HL-60 (cell line): ENCODE results near the gene CCL19.

Experiments used
- DNase-seq, 2 experiments: peaks; one replicate each; pipeline ENCODE4 v3.0.0-alpha.2; 2010 to 2020; ENCODE audit warnings: low read depth in 1 of 2, low spot score in 1 of 2
- H3K27ac ChIP-seq: fragments of 250-450 bp; sonication (Bioruptor Pico); replicated peaks from 2 replicates; pipeline ENCODE4 v1.5.1; 2020; ENCODE audit warnings: mild to moderate bottlenecking, moderate library complexity
- H3K27me3 ChIP-seq: fragments of 250-450 bp; sonication (Bioruptor Pico); 2 replicates; pipeline ENCODE4 v1.5.1; 2021; ENCODE audit warnings: mild to moderate bottlenecking, moderate library complexity; ENCODE audit not compliant: insufficient read depth, poor library complexity, severe bottlenecking
- H3K4me3 ChIP-seq: replicated peaks from 2 replicates; pipeline ENCODE4 v1.5.1; 2011; ENCODE audit warnings: mild to moderate bottlenecking, control low read depth, low read length; ENCODE audit not compliant: insufficient read depth
- GABPA ChIP-seq: IDR thresholded peaks from 2 replicates; pipeline ENCODE4 v1.6.1; 2012; ENCODE audit warnings: low read depth
- POLR2AphosphoS5 ChIP-seq: IDR thresholded peaks from 2 replicates; pipeline ENCODE4 v1.6.1; 2012; ENCODE audit warnings: low read depth
- SPI1 ChIP-seq: IDR thresholded peaks from 2 replicates; pipeline ENCODE4 v1.6.1; 2012; ENCODE audit warnings: low read depth, mild to moderate bottlenecking, borderline replicate concordance
- TF ChIP-seq, protein P1 (sequence below): IDR thresholded peaks from 2 replicates; pipeline ENCODE4 v1.6.1; 2012; ENCODE audit warnings: low read depth; ENCODE audit not compliant: insufficient replicate concordance
- TF ChIP-seq, protein P2 (sequence below): IDR thresholded peaks from one replicate; pipeline ENCODE4 v1.5.1; 2011; ENCODE audit warnings: low read length, control low read depth, inconsistent platforms; ENCODE audit not compliant: insufficient read depth

CCL19 gene

GRCh38 chr9:34687276-34688030 lies 3.6 kb downstream of the CCL19 start:
- H3K27ac ChIP-seq, result no peak overlapping the region
- no peak overlapping the region for H3K4me3 ChIP-seq
- TF ChIP-seq, protein P1, sequence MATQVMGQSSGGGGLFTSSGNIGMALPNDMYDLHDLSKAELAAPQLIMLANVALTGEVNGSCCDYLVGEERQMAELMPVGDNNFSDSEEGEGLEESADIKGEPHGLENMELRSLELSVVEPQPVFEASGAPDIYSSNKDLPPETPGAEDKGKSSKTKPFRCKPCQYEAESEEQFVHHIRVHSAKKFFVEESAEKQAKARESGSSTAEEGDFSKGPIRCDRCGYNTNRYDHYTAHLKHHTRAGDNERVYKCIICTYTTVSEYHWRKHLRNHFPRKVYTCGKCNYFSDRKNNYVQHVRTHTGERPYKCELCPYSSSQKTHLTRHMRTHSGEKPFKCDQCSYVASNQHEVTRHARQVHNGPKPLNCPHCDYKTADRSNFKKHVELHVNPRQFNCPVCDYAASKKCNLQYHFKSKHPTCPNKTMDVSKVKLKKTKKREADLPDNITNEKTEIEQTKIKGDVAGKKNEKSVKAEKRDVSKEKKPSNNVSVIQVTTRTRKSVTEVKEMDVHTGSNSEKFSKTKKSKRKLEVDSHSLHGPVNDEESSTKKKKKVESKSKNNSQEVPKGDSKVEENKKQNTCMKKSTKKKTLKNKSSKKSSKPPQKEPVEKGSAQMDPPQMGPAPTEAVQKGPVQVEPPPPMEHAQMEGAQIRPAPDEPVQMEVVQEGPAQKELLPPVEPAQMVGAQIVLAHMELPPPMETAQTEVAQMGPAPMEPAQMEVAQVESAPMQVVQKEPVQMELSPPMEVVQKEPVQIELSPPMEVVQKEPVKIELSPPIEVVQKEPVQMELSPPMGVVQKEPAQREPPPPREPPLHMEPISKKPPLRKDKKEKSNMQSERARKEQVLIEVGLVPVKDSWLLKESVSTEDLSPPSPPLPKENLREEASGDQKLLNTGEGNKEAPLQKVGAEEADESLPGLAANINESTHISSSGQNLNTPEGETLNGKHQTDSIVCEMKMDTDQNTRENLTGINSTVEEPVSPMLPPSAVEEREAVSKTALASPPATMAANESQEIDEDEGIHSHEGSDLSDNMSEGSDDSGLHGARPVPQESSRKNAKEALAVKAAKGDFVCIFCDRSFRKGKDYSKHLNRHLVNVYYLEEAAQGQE, result no peak
- TF ChIP-seq, protein P2, sequence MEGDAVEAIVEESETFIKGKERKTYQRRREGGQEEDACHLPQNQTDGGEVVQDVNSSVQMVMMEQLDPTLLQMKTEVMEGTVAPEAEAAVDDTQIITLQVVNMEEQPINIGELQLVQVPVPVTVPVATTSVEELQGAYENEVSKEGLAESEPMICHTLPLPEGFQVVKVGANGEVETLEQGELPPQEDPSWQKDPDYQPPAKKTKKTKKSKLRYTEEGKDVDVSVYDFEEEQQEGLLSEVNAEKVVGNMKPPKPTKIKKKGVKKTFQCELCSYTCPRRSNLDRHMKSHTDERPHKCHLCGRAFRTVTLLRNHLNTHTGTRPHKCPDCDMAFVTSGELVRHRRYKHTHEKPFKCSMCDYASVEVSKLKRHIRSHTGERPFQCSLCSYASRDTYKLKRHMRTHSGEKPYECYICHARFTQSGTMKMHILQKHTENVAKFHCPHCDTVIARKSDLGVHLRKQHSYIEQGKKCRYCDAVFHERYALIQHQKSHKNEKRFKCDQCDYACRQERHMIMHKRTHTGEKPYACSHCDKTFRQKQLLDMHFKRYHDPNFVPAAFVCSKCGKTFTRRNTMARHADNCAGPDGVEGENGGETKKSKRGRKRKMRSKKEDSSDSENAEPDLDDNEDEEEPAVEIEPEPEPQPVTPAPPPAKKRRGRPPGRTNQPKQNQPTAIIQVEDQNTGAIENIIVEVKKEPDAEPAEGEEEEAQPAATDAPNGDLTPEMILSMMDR, result no peak
- TF ChIP-seq GABPA, result no peak
- no peak for TF ChIP-seq POLR2AphosphoS5
- no peak for TF ChIP-seq SPI1
- no peaks in the 10 kb centered on the region for H3K27me3 ChIP-seq
- DNase-seq, result no peak

DNA sequence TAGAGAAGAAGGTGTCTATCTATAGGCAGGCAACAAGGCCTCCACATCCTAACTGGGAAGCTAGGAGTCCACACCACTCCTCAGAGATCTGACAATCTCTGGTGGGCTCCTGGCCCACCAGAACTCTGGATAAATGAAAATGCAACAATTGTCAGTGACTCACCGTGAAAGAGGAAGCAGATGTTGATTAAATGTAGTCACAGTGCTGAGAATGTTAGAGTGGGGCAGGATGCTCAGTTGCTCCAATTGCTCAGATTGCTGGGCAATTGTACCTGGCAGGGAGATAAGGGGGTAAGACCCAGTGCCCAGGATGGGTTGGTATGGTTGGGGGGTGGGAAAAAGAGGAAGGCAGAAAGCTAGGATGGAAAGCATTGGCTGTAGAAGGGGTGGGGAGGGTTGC lies 4.3 kb downstream of the CCL19 start:
- no peak for DNase-seq
- TF ChIP-seq, protein P1, result no peak
- no peak for TF ChIP-seq POLR2AphosphoS5
- Histone ChIP-seq H3K27ac (no peak overlapping the region), H3K27me3 (no peaks in the 10 kb centered on the region), H3K4me3 (no peak overlapping the region)

GRCh38 chr9:34686231-34686630 lies 4.8 kb downstream of the CCL19 start:
- Histone ChIP-seq H3K27ac (no peak overlapping the region), H3K4me3 (no peak overlapping the region), H3K27me3 (no peaks in the 10 kb centered on the region)
- TF ChIP-seq, protein P2, result no peak
- TF ChIP-seq, protein P1, result no peak
- TF ChIP-seq GABPA, result no peak
- no peak for TF ChIP-seq SPI1
- no peak for TF ChIP-seq POLR2AphosphoS5
- no peak for DNase-seq
